ENCODE results near the gene PRR9. TPM values are rescaled to one million over a fixed set of nuclear protein-coding genes. Genes with fewer than 3 reads are reported as not detected.

Gene PRR9
- total RNA-seq, 1 experiment from 2014 or later = not detected

DNA sequence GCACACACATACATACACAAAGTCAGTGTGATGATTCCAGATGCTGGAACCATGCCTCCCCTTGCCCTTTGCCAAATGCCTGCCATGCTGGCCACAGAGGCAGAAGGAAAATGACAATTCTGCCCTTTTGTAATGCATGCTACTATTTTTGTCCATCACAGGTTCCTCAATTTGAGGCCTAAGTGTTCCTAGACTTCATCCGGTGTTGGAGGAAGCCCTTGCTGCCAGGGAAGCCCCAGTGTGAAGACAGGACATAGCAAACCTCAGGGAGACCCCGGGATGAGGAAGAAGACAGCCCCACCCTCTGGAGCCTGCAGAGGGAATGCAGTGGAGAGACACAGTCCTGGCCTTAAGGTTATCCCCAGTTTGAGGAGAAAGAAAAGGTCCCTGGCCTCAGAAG is 14.4 kb downstream of the PRR9 start:
- Histone ChIP-seq H3K27me3 (ENCODE audit: control insufficient read depth, insufficient read depth, low read length) (peaks cover 3% of the 10 kb centered on the region; the same call in 1 of the 2 replicates), H3K27ac (ENCODE audit: low read length) (no peak overlapping the region), H3K4me3 (ENCODE audit: low read depth in 2 of 2, low read length in 2 of 2) (no peak overlapping the region), H3K36me3 (ENCODE audit: control insufficient read depth, insufficient read depth, low read length) (no peaks in the 10 kb centered on the region; the same call in 1 of the 2 replicates), H3K9me3 (ENCODE audit: control insufficient read depth, insufficient read depth, low read depth, low read length) (no peaks in the 10 kb centered on the region), H3K4me1 (ENCODE audit: control insufficient read depth, insufficient read depth, low read length) (no peaks in the 10 kb centered on the region)
- in situ Hi-C loops (cut with HindIII; ENCODE audit: low pct_unique_long_range_greater_than_20kb, low sequenced_read_pairs) (no loop called here), intact Hi-C loops (cut with micrococcal nuclease; ENCODE audit: unreplicated experiment) (no loop called here)
- ChIA-PET POLR2A (no interaction called here), CTCF (no interaction called here)
- BruUV-seq (replicated peaks) = no TSS peak
- no peak for ATAC-seq
- no peak for DNase-seq (ENCODE audit: low read depth, low spot score)
- TF ChIP-seq, protein P1, sequence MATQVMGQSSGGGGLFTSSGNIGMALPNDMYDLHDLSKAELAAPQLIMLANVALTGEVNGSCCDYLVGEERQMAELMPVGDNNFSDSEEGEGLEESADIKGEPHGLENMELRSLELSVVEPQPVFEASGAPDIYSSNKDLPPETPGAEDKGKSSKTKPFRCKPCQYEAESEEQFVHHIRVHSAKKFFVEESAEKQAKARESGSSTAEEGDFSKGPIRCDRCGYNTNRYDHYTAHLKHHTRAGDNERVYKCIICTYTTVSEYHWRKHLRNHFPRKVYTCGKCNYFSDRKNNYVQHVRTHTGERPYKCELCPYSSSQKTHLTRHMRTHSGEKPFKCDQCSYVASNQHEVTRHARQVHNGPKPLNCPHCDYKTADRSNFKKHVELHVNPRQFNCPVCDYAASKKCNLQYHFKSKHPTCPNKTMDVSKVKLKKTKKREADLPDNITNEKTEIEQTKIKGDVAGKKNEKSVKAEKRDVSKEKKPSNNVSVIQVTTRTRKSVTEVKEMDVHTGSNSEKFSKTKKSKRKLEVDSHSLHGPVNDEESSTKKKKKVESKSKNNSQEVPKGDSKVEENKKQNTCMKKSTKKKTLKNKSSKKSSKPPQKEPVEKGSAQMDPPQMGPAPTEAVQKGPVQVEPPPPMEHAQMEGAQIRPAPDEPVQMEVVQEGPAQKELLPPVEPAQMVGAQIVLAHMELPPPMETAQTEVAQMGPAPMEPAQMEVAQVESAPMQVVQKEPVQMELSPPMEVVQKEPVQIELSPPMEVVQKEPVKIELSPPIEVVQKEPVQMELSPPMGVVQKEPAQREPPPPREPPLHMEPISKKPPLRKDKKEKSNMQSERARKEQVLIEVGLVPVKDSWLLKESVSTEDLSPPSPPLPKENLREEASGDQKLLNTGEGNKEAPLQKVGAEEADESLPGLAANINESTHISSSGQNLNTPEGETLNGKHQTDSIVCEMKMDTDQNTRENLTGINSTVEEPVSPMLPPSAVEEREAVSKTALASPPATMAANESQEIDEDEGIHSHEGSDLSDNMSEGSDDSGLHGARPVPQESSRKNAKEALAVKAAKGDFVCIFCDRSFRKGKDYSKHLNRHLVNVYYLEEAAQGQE (IDR thresholded peaks at IDR 0.05; ENCODE audit: insufficient read depth in 1 of 2, low read depth in 2 of 2, low read length in 1 of 2) = no peak
- TF ChIP-seq TCF7L2 (IDR thresholded peaks at IDR 0.05; ENCODE audit: low read depth, low read length) (no peak), POLR2AphosphoS5 (IDR thresholded peaks at IDR 0.05; ENCODE audit: low read depth, low read length) (no peak), SIN3A (IDR thresholded peaks at IDR 0.05; ENCODE audit: borderline replicate concordance, insufficient read depth, low read depth, low read length) (no peak)
- TF ChIP-seq, protein P2, sequence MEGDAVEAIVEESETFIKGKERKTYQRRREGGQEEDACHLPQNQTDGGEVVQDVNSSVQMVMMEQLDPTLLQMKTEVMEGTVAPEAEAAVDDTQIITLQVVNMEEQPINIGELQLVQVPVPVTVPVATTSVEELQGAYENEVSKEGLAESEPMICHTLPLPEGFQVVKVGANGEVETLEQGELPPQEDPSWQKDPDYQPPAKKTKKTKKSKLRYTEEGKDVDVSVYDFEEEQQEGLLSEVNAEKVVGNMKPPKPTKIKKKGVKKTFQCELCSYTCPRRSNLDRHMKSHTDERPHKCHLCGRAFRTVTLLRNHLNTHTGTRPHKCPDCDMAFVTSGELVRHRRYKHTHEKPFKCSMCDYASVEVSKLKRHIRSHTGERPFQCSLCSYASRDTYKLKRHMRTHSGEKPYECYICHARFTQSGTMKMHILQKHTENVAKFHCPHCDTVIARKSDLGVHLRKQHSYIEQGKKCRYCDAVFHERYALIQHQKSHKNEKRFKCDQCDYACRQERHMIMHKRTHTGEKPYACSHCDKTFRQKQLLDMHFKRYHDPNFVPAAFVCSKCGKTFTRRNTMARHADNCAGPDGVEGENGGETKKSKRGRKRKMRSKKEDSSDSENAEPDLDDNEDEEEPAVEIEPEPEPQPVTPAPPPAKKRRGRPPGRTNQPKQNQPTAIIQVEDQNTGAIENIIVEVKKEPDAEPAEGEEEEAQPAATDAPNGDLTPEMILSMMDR (IDR thresholded peaks at IDR 0.05) = no peak

DNA sequence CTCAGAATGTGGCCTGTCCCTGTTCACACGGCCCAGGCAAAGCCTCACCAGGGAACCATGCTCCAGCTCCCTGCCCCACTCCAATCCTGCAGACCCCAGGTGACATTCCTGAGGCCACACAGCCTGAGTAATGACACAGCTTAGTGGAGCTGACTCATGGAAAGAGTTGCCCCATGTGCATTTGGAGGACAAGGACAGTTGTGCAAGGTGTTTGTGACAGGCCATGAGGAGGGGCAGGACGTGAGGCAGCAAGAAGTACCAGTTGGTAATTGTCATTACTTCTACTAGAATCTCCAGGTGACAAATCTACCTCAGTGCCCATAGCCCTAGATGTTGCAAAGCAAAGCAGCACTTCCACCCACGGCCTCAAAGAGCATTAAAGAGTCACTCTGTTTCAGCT is 15.2 kb downstream of the PRR9 start:
- TF ChIP-seq SIN3A (IDR thresholded peaks at IDR 0.05; ENCODE audit: borderline replicate concordance, insufficient read depth, low read depth, low read length) (no peak), POLR2AphosphoS5 (IDR thresholded peaks at IDR 0.05; ENCODE audit: low read depth, low read length) (no peak), TCF7L2 (IDR thresholded peaks at IDR 0.05; ENCODE audit: low read depth, low read length) (no peak)
- TF ChIP-seq, protein P2 (IDR thresholded peaks at IDR 0.05) = no peak
- TF ChIP-seq, protein P1 (IDR thresholded peaks at IDR 0.05; ENCODE audit: insufficient read depth in 1 of 2, low read depth in 2 of 2, low read length in 1 of 2) = no peak
- H3K4me1 ChIP-seq (ENCODE audit: control insufficient read depth, insufficient read depth, low read length) = no peaks in the 10 kb centered on the region
- H3K9me3 ChIP-seq (ENCODE audit: control insufficient read depth, insufficient read depth, low read depth, low read length) = no peaks in the 10 kb centered on the region
- H3K36me3 ChIP-seq (ENCODE audit: control insufficient read depth, insufficient read depth, low read length) = no peaks in the 10 kb centered on the region; the same call in 1 of the 2 replicates
- ATAC-seq = no peak
- no peak for DNase-seq (ENCODE audit: low read depth, low spot score)
- intact Hi-C loops (cut with micrococcal nuclease; ENCODE audit: unreplicated experiment) (no loop called here), in situ Hi-C loops (cut with HindIII; ENCODE audit: low pct_unique_long_range_greater_than_20kb, low sequenced_read_pairs) (no loop called here)
- H3K4me3 ChIP-seq (ENCODE audit: low read depth in 2 of 2, low read length in 2 of 2) = no peak overlapping the region
- H3K27me3 ChIP-seq (ENCODE audit: control insufficient read depth, insufficient read depth, low read length) = peaks cover 3% of the 10 kb centered on the region; the same call in 1 of the 2 replicates
- CTCF ChIA-PET = interaction anchor here (0.6 kb wide), 1 partner anchor 46 kb away, joined by 5 read pairs; no protein-coding TSS in a partner anchor
- H3K27ac ChIP-seq (ENCODE audit: low read length) = no peak overlapping the region
- POLR2A ChIA-PET = no interaction called here
- no TSS peak for BruUV-seq (replicated peaks)
